ACC112 (cell line): ENCODE data around the gene SFXN1.

ENCODE experiments used
- H2AFZ ChIP-seq: fragments of 200-600 bp; sonication (generic); one replicate; pipeline ENCODE4 v1.6.0; 2017; ENCODE audit warnings: antibody characterized with exemption, low read length; ENCODE audit not compliant: unreplicated experiment
- H3K27ac ChIP-seq: fragments of 200-600 bp; sonication (generic); 2 replicates; pipeline ENCODE4 v1.5.1; 2014; ENCODE audit warnings: low read depth, mild to moderate bottlenecking, antibody characterized with exemption, low read length, moderate library complexity
- H3K27me3 ChIP-seq: fragments of 200-600 bp; sonication (generic); 2 replicates; pipeline ENCODE4 v1.6.1; 2014; ENCODE audit warnings: mild to moderate bottlenecking, antibody characterized with exemption, low read length, moderate library complexity, mixed read lengths; ENCODE audit not compliant: insufficient read depth
- H3K36me3 ChIP-seq: fragments of 200-600 bp; sonication (generic); 2 replicates; pipeline ENCODE4 v1.6.1; 2016; ENCODE audit warnings: mild to moderate bottlenecking, antibody characterized with exemption, low read length, moderate library complexity, mixed read lengths; ENCODE audit not compliant: insufficient read depth
- H3K4me1 ChIP-seq: fragments of 200-600 bp; sonication (generic); one replicate; pipeline ENCODE4 v1.6.1; 2016; ENCODE audit warnings: low read length, mixed read lengths; ENCODE audit not compliant: insufficient read depth, unreplicated experiment, control insufficient read depth
- H3K4me3 ChIP-seq: fragments of 200-600 bp; sonication (generic); 2 replicates; pipeline ENCODE4 v1.5.1; 2014; ENCODE audit warnings: mild to moderate bottlenecking, low read depth, low read length
- H3K79me2 ChIP-seq: fragments of 200-600 bp; sonication (generic); one replicate; pipeline ENCODE4 v1.6.0; 2016; ENCODE audit warnings: low read length; ENCODE audit not compliant: control insufficient read depth, unreplicated experiment, insufficient read depth

The SFXN1 gene

DNA sequence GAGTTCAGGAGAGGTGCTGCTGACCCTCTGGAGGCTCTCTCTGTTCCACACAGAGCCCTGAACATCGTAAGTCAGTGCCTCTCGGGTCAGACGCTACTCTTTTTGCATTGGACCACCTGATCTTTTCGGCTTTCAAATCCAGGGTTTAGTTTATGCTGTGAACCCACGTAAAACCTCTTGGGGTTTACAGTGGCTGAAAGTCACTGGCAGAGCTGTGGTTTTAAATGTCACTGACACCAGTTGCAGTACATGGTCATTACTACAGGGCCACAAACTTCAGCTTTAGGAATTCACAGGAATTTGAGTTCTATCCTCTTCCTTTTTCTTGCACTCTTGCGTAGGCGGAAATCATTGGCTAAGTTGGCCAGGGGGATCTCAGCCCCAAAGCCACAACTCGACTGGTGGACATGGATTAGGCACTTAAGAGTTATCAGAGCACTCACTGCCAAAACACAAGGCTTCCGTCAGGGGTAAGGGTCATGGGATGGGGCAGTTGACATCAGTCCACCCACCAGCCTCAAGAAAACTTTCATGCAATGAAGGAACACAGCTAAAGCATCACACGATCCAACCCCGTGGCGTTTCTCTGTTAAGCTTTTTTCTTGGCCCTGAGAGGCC is 76.9 kb downstream of the SFXN1 start:
- H3K36me3 ChIP-seq = no peaks in the 10 kb centered on the region
- H2AFZ ChIP-seq = no peak overlapping the region
- H3K79me2 ChIP-seq = no peaks in the 10 kb centered on the region
- no peak overlapping the region for H3K27ac ChIP-seq
- peaks cover 21% of the 10 kb centered on the region for H3K27me3 ChIP-seq
- H3K4me1 ChIP-seq = no peaks in the 10 kb centered on the region
- no peak overlapping the region for H3K4me3 ChIP-seq

DNA sequence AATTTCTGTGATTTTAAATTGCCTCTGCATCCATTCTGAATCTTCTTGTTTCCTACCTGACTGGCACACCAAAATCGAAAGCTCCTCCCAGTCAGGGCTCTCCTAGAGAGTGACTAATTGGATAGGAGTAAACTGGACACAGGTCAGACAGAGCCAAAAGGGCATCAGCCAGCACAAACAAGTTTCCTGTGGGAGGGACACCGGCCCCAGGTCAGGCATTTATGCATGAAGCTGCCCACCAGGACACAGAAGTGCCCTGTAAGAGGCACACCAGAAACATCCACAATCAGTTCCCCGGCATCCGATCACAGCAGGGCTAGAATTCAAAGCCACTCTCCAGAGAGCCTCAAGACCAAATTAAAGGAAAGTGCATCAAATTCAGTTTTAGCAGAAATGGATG is 78.4 kb downstream of the SFXN1 start:
- Histone ChIP-seq H3K27me3 (peaks cover 9% of the 10 kb centered on the region), H3K4me1 (no peaks in the 10 kb centered on the region), H3K4me3 (no peak overlapping the region), H3K27ac (no peak overlapping the region), H3K36me3 (no peaks in the 10 kb centered on the region), H3K79me2 (no peaks in the 10 kb centered on the region), H2AFZ (no peak overlapping the region)

DNA sequence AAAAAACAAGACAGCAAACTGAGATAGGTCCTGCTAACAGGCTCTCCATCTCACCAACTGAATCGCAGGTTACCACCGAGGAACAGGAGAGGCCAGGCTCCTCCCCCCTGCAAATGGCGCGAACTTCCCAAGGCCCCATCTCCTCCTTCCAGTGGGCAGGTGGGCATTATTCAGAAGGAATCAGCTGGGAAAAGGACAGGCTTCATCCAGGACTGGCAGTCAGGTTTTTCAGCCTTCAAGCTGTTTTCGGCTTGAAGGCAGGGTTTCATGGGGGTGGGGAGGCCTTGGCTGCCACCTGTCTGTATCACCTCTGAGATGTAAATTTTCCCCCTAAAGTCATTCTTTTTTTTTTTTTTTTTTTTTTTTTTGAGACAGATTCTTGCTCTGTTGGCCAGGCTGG is 79.4 kb downstream of the SFXN1 start:
- Histone ChIP-seq H3K36me3 (no peaks in the 10 kb centered on the region), H3K79me2 (no peaks in the 10 kb centered on the region), H3K27me3 (peaks cover 7% of the 10 kb centered on the region), H3K4me1 (no peaks in the 10 kb centered on the region), H3K4me3 (no peak overlapping the region), H2AFZ (no peak overlapping the region), H3K27ac (no peak overlapping the region)

DNA sequence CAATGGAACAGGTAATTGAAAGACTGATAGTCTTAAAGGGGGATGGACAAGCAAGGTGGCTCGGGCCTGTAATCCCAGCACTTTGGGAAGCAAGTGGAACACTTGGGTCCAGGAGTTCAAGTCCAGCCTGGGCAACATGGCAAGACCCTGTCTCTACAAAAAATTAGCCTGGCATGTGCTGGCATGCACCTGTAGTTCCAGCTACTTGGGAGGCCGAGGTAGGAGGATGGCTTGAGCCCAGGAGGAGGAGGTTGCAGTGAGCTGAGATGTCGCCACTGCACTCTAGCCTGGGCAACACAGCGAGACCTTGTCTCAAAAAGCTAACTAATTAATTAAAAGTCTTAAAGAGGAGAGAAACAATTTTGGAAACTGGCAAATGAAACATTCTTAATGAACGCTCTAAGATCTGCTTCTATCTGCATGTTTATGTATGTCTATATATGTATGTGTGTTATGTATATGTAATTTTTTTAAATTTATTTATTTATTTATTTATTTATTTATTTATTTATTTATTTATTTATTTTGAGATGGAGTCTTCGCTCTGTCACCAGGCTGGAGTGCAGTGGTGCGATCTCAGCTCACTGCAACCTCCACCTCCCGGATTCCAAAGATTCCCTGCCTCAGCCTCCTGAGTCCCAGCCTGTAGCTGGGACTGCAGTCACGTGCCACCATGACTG is 80.6 kb downstream of the SFXN1 start:
- Histone ChIP-seq H3K79me2 (no peaks in the 10 kb centered on the region), H2AFZ (no peak overlapping the region), H3K36me3 (no peaks in the 10 kb centered on the region), H3K4me3 (no peak overlapping the region), H3K27ac (no peak overlapping the region), H3K27me3 (peaks cover 7% of the 10 kb centered on the region), H3K4me1 (no peaks in the 10 kb centered on the region)

DNA sequence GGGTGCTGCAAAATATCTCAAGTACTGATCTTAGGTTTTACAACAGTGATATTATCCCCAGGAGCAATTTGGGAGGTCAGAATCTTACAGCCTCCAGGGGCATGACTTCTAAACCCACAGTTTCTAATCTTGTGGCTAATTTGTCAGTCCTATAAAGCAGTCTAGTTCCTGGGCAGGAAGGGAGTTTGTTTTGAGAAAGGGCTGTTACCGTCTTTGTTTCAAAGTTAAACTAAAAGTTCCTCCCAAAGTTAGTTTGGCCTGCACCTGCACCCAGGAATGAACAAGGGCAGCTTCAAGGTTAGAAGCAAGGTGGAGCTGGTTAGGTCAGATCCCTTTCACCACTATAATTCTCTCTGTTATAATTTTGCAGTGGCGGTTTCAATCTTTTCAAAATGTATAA is 81.7 kb downstream of the SFXN1 start:
- Histone ChIP-seq H3K36me3 (no peaks in the 10 kb centered on the region), H3K27me3 (peaks cover 9% of the 10 kb centered on the region; the same call in 1 of the 2 replicates), H2AFZ (no peak overlapping the region), H3K27ac (no peak overlapping the region), H3K79me2 (no peaks in the 10 kb centered on the region), H3K4me1 (no peaks in the 10 kb centered on the region), H3K4me3 (no peak overlapping the region)

DNA sequence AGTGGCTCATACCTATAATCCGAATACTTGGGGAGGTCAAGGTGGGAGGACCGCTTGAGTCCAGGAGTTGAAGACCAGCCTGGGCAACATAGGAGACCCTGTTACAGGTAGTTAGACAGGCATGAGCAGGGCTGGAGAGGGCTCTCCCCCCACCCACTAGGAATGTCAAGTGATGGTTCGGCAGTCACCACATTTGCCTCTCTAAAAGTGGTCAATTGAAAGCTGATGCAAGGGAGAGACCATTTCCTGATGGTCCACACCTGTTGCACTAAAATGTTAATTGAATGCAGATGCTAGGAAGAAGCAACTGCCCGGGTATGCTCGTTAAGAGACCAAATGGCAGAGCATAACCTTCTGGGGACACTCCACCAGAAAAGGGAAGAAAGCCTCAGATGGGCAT is 82.7 kb downstream of the SFXN1 start:
- H3K79me2 ChIP-seq = no peaks in the 10 kb centered on the region
- H3K4me3 ChIP-seq = no peak overlapping the region
- no peak overlapping the region for H3K27ac ChIP-seq
- peaks cover 19% of the 10 kb centered on the region for H3K27me3 ChIP-seq
- H3K36me3 ChIP-seq = no peaks in the 10 kb centered on the region
- no peaks in the 10 kb centered on the region for H3K4me1 ChIP-seq
- H2AFZ ChIP-seq = no peak overlapping the region

DNA sequence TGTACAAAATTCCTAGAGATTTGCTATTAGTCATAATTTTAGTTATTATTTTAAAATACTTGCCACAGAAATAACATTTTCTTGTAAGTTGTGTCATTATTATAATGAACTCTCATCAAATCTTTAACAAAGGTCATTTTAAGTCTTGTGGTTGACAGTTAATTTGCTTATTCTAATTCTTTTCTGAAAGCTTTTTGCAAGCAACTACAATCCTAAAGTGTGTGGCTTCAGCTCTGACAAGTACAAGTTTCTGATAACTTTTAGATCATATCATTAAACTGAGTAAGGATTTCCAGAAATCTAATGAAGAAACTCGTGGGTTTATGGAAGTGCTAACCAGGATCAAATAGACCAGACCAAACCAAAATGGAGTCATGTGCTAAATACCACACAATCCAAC is 86.4 kb downstream of the SFXN1 start:
- H3K27me3 ChIP-seq = peaks cover 24% of the 10 kb centered on the region
- H3K79me2 ChIP-seq = no peaks in the 10 kb centered on the region
- no peaks in the 10 kb centered on the region for H3K36me3 ChIP-seq
- H3K27ac ChIP-seq = no peak overlapping the region
- H2AFZ ChIP-seq = no peak overlapping the region
- no peak overlapping the region for H3K4me3 ChIP-seq
- H3K4me1 ChIP-seq = no peaks in the 10 kb centered on the region

DNA sequence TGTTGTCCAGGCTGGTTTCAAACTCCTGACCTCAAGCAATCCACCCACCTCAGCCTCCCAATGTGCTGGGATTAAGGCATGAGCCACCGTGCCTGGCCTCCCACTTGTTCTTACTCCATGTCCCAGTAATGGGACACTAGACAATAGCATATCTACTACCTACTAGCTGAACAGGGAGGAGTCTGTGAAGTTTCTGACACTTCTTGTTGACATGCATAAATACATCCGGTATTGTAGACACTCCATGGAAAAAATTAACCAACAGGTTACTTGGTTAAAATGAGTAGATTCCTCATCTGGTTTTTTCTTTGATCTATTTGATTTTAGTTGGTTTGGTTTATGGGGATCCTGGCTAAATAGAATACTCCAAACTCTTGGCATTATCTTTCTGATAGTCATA is 88.3 kb downstream of the SFXN1 start:
- Histone ChIP-seq H3K36me3 (no peaks in the 10 kb centered on the region), H3K27me3 (peaks cover 28% of the 10 kb centered on the region), H3K4me3 (no peak overlapping the region), H3K27ac (no peak overlapping the region), H2AFZ (no peak overlapping the region), H3K4me1 (no peaks in the 10 kb centered on the region), H3K79me2 (no peaks in the 10 kb centered on the region)

DNA sequence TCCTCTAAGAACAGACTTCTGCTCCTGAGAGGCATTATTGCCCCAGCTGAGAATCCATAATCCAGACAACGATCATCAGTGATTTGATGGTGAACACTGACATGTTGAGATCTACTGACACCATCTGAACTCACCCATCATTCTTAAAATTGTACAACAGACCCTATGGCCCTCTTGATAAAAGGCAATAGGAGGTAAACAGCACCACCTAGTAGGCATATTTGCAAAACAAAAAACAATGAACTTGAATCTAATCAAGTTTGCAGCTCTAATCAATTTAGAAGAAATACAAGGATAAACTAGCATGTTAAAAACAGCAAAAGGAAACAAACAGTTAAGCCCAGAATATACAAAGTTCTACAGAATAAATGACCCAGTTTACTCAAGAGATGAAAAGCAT is 89.6 kb downstream of the SFXN1 start:
- Histone ChIP-seq H3K27me3 (peaks cover 32% of the 10 kb centered on the region), H3K27ac (no peak overlapping the region), H3K79me2 (no peaks in the 10 kb centered on the region), H3K36me3 (no peaks in the 10 kb centered on the region), H2AFZ (no peak overlapping the region), H3K4me1 (no peaks in the 10 kb centered on the region), H3K4me3 (no peak overlapping the region)

DNA sequence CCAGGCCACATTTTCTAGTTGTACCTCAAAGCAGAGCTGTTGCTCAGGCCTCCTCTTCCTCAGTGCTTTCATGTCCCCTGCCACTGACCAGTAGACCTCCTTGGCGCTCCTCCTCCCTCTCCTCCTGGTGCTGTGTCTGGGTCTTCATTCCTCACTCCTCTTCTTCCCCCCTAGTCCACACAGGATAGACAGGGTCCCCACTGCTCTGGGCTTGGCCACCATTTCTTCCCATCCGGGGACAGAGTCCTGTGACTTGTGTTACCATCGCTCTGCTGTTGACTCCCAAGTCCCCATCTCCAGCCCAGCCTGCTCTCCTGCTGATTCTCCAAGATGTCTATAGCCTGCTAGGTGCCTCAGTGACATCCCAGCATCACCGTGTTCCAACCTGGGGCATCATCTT is 91.3 kb downstream of the SFXN1 start:
- Histone ChIP-seq H3K4me3 (no peak overlapping the region), H2AFZ (no peak overlapping the region), H3K27ac (no peak overlapping the region), H3K36me3 (no peaks in the 10 kb centered on the region), H3K27me3 (peaks cover 44% of the 10 kb centered on the region), H3K79me2 (no peaks in the 10 kb centered on the region), H3K4me1 (no peaks in the 10 kb centered on the region)

DNA sequence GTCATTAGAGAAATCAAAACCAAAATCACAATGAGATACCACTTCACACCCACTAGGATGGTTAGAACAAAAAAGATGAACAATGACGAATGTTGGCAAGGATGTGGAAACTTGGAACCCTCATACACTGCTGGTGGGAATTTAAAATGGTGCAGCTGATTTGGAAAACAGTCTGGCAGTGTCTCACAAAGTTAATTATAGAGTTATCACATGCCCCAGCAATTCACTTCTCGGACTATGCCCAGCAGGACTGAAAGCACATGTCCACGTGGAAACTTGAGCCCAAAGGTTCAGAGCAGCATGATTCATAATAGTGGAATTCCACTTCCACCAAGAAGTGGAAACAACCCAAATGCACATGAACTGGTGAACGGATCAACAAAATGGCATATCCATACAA is 94.5 kb downstream of the SFXN1 start:
- peak overlapping the region; percentile 8; the same call in 1 of the 2 replicates for H3K4me3 ChIP-seq
- peaks cover 34% of the 10 kb centered on the region for H3K27me3 ChIP-seq
- H3K4me1 ChIP-seq = no peaks in the 10 kb centered on the region
- no peaks in the 10 kb centered on the region for H3K79me2 ChIP-seq
- H3K27ac ChIP-seq = no peak overlapping the region
- H3K36me3 ChIP-seq = no peaks in the 10 kb centered on the region
- H2AFZ ChIP-seq = no peak overlapping the region
